ENCODE results near the gene ORAI3.

The ORAI3 gene

GRCh38 chr16:30992931-30993816 is 44.3 kb downstream of the ORAI3 start:
- FAIRE-seq, result no peak

- no peak for FAIRE-seq
Observed at GRCh38 chr16:30995927-30996323, 47.1 kb downstream of the ORAI3 start.

GRCh38 chr16:30996324-30996984 is 47.6 kb downstream of the ORAI3 start:
- FAIRE-seq, result no peak

- no peak for FAIRE-seq
Observed at GRCh38 chr16:30996985-30997724, 48.3 kb downstream of the ORAI3 start.

GRCh38 chr16:30997725-30998711 is 49.1 kb downstream of the ORAI3 start:
- FAIRE-seq, result no peak

GRCh38 chr16:30998852-30999761 is 50.2 kb downstream of the ORAI3 start:
- FAIRE-seq, result no peak

- no peak for FAIRE-seq
Observed at GRCh38 chr16:31000671-31001382, 52.0 kb downstream of the ORAI3 start.

- FAIRE-seq, result no peak
Observed at GRCh38 chr16:31001507-31002249, 52.8 kb downstream of the ORAI3 start.

GRCh38 chr16:31002250-31002700 is 53.4 kb downstream of the ORAI3 start:
- FAIRE-seq, result no peak

GRCh38 chr16:31002862-31003341 is 54.0 kb downstream of the ORAI3 start:
- no peak for FAIRE-seq

- no peak for FAIRE-seq
Observed at GRCh38 chr16:31003744-31004143, 54.9 kb downstream of the ORAI3 start.
